NOMO-1 (cell line): ENCODE results near the gene ASTN1.

ENCODE experiments used
- DNase-seq, 2 experiments: peaks; one replicate each; lab custom pipeline; 2025; ENCODE audit not compliant: unreplicated experiment in 2 of 2; lab: John Stamatoyannopoulos, UW

Gene ASTN1

GRCh38 chr1:176884911-176885310, 279.6 kb downstream of the ASTN1 start:
- DNase-seq: no peak

- no peak for DNase-seq
These were observed 280.2 kb downstream of the ASTN1 start for GRCh38 chr1:176884286-176884685.

DNA sequence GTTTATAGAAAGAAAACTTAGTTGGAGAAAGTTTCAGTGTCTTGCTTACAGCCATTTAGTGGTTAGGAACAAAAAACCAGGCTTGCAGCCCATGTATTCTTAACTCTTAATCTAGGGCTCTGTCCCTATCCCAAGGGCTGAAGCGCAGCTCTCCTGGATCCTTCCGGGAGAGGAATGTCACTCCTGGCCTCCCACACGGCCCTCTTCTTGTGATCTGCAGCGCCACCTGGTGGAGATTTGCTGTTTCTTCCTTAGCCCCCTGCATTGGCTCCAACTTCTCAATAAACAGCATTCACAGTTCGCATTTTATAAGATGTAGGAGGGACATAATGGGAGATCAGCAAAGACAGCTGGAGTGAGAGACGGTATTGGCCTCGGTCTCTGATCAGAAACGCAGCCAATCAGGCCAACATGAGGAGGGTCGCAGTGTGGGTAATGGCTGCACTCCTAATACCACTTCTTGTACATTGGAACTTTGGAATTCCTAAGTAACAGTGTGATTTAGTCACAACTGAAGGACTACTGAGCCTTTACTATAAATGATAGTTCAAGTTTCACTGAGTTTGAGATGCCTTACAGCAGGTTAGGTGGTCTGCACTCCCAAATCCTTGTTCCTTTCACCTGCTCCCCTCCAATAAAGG, 283.4 kb downstream of the ASTN1 start:
- peak; percentile 3 to 8 for DNase-seq

DNA sequence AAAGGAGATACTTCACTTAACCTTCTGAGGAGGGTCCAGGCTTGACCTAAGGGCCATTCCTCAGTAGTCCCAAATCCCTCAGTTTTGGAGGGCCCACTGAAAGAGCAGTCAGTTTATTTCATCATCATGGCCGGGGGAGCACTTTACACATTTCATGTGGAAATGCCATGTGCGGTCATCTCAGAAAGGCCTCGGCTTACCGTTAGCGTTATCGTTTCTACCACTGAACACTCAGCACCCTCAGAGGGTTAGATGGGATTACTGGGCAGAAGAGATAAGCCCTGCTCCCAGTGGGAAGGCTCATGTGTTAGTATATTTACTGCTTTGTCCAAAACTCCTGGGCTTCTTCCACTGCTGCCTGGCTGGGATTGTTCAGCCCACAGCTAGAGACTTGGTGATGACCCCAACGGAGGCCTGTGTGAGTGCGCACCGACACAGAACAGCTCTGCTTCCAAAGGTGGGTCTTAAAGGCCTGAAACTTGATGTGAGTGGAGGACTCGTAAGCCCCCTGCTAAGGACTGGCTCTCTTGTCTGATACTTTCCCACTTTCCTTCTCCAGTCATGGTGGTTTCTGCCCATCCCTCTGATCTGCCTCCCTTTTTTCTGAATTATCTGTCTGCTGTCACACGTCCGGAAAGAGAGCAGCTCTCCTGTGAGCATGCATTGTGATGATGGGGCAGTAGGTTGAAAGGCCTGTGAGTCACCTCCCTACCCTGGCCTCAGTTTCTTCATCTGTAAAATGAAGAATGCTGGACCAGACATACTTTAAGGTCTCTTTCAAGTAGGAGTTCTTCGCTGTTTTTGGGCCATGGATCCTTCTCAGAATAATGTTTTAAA, 284.5 kb downstream of the ASTN1 start:
- DNase-seq: no peak

- DNase-seq: no peak
These were observed 285.6 kb downstream of the ASTN1 start for GRCh38 chr1:176878750-176879536.

DNA sequence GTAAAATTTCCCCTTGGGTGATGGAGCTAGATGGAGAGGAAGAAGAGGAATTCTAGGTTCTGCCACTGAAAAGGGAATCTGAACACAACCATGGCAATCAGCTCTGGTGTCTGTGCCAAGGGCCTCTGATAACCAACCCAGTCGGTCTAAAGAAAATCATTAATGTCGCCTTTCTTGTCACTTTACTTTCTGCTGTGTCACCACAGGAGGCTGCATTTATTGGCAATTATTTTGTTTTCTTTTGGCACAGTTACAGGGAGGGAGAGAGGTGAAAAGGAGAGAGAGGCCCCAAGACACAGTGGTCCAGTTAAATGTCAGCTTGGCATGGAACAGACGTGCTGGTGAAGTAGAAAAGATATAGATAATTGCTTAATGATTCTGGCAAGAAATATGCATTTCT, 287.0 kb downstream of the ASTN1 start:
- DNase-seq: no peak

DNA sequence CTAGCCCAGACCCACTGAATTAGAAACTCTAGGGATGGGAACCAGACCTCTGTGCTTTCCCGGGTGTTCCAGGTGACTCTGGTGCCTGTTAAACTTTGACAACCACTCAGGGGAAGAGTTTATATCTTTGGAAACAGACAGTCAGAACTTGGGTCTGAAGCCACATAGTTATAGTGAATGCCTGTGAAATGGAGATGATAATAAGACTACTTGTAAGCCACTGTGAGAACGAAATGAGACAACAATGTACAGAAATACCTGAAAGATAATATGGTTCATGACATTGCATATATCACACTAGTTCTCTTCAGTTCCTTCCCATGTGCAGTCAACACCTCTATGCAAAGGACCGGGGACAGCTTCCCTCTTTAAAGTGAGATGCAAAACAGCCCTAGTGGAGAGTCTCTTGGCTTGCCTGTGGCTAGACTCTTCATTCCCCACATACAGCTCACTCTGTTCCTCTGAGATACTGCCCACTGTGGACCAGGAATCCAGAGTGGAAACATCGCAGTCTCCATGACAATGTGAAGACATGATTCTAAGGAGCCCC, 287.5 kb downstream of the ASTN1 start:
- DNase-seq: no peak

DNA sequence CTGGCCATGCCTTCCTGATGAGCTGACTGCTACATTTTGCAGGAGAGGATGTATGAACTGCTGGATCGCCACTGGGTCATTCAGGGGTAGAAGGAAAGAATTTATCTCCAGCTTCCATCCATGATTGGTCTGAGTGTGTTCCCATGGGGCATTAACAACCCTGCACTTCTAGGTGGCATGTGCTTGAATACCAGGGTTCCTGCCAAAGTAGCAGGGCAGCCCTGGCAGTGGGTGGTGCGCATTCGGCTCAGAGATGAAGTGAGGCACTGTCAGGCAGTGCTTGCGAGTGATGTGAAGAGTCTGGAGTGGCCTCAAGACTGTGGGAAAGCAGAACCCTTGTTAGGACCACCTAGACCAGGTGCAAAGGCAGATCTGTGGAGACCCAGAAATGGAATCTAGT, 294.9 kb downstream of the ASTN1 start:
- DNase-seq: no peak

DNA sequence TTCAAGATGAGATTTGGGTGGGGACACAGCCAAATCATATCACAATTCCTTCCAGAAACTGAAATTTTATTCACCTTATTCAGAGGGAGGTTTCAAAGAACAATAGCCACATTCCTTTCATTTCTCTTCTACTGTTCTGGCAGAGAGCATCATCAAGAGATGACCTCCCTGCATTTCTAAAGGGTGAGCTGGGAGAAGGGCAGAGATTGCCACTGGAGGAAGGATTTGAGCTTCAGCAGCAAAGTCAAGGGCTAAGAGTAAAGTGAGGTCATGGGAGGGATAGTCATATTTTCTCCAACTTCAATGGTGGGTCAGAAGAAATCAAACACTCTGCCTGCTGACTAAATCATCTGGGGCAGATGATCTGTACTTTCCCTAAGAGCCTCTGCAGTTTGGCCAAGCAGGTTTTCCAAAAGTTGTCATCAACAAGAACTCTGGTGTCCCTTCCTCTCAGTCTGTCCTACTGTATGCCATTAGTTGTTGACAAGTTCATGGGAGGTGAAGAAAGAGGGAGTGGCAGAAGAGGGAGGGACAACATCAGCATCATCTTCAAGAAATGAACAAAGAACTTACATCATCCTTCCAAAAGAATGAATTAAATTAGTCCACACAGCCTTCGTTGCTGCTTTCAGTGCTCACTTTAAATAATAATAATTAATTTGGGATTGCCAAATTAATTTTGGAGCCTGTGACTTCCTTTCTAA, 298.3 kb downstream of the ASTN1 start:
- DNase-seq: no peak

- DNase-seq: no peak
These were observed 300.3 kb downstream of the ASTN1 start for GRCh38 chr1:176864211-176864610.

- DNase-seq: no peak
These were observed 300.9 kb downstream of the ASTN1 start for GRCh38 chr1:176863613-176864012.

DNA sequence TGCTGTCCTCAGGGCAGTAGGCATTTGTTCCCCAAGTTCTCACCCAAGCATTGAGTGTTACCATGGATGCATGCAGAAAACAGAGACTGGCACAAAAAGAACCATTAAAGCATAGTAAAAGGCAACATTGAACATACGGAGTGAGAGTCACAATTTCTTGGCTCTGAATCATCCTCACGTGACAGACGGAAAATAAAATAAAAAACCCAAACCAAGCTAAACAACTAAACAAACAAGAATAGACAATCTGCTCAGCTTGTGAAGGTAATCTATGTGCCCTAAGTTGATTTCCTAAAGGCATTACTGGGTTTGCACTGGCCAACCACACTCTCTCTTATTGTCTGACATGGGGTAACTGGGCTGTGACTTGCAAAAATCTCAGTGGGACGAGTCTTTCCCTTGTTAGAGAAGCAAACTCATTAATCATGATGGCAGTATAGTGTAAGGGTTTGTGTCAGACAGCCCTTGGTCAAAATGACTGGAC, 306.0 kb downstream of the ASTN1 start:
- no peak for DNase-seq

DNA sequence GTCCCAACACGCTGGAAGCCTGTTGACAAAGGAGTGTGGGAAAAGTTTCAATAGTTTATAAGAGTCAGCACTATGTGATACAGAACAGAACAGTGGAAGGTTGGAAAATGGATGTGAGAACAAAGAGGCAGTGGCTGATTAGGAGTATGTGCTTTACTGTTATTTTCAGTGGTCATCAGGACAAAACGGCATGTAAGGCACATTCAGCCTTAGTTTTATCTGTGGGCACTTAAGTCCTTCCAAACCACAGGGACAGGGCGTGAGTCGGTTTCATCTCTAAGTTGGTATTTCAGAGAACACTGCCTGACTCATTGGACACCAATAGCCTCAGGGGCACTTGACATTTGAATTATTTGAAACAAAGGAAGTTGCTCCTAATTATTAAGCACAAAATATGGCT, 306.9 kb downstream of the ASTN1 start:
- DNase-seq: no peak

DNA sequence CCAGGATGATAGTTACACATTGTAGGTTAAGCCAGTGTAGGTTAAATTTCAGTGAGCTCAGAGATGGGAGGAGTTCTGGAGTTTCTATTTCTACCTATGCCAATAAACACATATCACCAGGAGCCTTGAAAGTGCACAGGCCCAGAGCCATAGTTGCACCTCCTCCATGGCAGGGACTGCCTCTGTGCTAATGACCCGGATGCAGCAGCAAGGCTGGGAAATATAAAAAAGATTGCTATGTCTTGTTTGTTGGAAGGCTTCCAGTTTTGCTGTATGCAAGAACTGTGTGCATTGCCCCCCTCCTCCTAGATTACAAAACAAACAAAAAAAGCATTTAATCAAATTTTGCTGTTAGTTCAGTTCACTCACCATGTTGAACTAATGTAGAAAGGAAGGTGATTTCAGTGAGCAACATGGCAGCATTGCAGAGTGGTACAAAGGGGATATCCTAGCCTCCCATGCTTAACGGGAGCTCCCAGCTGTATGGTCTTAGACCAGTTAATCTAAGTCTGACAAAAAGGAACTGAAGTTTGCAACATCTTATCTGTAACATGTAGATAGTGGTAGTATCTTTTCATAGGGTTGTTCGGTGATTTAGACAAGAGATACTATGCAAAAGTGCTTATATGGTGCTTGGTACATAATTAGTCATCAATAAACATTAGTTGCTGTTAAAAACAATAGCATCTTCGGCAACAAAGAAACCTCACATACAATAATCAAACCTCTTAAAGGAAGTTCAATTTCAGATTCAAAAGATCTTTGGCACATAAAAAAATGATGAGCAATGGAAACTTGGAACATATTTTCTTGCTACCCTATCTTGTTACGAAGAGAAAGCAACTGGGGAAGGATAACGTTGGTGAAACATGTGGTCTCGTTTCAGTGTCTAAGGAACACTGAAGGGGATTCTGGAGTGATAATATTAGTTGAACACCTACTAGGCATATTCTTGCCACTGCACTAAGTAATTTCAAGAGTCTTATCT, 309.5 kb downstream of the ASTN1 start:
- DNase-seq: no peak

DNA sequence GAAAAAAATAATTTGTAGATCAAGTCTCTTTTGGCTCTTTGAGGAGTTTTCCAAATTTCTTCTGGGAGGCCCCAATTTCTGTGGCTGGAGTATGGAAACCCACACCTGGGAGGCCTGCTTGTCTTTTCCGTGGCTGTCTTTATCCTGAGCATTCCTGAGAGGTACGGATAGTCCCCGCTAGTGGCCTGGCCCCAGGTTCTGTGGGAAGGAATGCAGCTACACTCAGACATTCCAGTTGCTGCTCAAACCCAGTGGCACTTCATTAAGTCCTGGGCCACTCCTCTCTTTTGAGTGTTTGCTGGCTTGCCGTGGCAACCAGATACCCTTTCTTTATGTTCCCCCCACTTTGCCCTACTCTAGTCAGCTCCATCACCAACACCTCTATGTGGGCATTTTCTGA, 310.4 kb downstream of the ASTN1 start:
- DNase-seq: no peak

GRCh38 chr1:176853503-176853902, 311.0 kb downstream of the ASTN1 start:
- no peak for DNase-seq

DNA sequence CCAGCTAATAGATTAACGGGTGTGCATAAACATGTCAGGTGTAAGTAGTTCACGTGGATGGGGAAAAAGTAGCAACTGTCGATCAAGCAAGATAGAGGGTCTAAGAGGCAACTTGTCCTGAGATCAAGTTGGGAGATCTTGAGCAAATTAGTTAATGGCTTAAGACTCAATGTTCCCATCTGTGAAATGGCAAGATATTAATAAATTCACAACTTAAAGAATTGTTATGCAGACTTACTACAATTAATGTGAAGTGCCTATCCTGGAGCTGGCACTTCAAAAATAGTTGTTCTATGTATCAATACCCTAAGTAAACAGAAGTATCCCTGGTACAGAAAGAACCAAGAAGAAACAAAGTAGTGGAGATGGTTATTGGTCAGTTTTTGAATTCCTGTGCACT, 312.4 kb downstream of the ASTN1 start:
- no peak for DNase-seq

- DNase-seq: no peak
These were observed 313.6 kb downstream of the ASTN1 start for GRCh38 chr1:176850871-176851270.

- no peak for DNase-seq
These were observed 315.2 kb downstream of the ASTN1 start for GRCh38 chr1:176849281-176849680.
